ENCODE data around the gene AK8.

The AK8 gene

GRCh38 chr9:132887181-132888120 is 9.4 kb upstream of the AK8 start:
- DNase-seq: no peak

DNA sequence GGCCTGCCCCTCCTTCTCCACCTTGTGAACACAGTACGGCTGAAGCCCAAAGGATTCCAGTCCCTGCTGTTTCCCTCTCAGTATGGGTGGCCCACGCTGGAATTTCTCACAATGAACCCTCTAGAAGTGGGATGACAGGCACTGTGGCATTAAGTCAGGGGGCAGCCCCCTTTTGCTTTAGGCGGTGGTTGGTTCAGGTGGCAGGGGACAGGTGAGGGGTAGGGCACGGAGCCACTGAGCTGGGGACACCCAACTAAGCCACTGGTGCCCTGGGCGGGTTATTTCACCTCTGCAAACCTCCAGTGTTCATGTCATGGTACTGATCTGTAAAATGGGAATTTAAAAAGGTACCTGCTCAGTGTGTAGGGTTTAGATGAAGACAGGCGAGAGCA is 8.2 kb upstream of the AK8 start:
- no peak for DNase-seq

GRCh38 chr9:132885720-132886333 is 7.7 kb upstream of the AK8 start:
- DNase-seq: no peak

- DNase-seq: no peak
Observed at GRCh38 chr9:132883349-132884294, 5.5 kb upstream of the AK8 start.

DNA sequence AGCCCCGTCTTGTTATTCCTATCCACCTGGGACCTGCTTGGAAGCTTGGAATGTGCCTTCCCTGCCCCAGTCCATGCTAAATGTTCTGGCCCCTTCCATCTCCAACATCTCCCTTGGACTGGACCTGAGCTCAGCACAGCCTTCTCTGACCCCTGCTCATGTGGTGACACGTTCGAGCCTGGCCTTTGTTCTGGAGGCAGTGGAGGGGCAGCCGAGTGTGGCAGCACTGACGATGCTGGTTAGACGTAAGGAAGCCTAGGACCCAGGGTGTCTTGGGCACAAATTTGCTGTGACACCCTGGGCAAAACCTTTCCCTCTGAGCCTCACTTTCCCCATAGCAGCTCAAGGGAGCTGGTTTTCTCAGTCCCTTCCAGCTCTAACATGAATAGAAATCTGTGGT is 4.5 kb upstream of the AK8 start:
- no peak for DNase-seq

GRCh38 chr9:132881826-132882225 is 3.7 kb upstream of the AK8 start:
- no peak for DNase-seq

- no peak for DNase-seq
Observed at GRCh38 chr9:132880324-132880661, 2.2 kb upstream of the AK8 start.

- DNase-seq: no peak
Observed at GRCh38 chr9:132879457-132880323, 1.6 kb upstream of the AK8 start.

DNA sequence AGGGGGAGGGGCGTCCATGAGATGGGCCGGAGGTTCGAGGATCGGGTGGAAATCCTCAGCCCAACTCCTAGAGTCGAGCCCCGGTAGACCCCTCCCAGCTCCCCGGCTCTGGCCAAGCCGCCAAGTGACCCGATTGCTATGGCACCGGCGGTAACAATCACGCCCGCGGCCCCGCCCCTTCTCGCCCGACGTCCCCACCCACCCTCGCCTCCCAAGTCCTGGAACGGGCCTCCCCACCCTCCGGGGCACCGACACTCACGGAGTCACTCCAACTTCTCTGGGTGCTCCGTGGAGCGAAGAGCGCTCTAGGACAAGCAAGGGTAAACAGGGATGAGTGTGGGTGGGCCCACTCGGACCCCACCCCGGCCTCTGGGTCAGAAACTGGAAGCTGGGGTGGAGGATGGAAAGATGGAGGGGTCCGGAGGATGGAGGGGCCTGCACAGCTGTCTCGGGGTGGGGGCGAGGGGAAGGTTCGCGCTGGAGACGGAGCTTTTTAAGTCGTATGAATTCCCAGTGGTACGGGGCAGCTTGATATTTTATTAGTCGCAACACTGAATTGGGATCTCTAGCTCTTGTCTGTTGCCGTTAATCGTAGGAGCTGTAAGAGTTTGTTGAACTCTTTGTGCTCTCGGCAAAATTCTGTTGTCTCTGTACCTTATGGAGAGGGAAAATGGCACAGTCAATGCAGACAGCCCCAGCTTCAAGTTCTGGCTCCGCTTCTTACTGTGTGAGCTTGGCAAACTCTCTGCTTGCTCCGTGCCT is 792 bp upstream of the AK8 start, which contains the start of gene SPACA9:
Gene SPACA9, plus strand, starts transcription at position 204 of the 762 bp plus-strand sequence. CDS start 5,050 bp downstream, outside the sequence.
- DNase-seq: peak; percentile 54

DNA sequence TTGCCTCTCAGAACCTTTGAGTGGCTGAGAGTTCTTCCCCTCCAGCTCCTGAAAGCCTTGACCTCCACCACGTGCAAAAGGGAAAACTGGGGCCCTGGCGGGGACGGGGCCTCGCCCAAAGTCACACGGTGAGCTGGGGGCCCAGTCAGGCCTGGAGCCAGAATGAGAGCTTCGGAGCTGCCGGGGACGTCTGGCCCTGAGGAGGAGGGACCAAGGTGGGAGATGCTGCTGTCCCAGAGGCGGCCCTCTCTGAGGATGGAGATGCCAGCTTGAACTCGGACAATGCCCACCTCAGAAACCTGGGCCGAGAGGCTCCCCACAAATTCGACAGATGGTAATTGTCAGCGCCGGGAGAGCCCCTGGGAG is 643 bp downstream of the AK8 start:
- DNase-seq: no peak

DNA sequence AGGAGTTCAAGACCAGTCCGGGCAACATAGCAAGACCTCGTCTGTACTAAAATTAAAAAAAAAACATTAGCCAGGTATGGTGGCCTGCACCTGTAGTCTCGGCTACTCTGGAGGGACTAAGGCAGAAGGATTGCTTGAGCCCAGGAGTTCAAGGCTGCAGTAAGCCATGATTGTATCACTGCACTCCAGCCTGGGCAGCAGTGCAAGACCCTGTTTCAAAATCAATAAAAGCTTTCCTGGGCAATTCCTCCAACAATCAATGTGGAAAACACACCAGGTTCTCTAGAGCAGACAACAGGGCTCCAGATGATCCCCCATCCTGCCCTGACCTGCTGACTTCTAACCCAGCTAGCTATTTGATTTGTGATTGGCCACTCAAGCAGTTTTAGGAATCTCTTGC is 1.2 kb downstream of the AK8 start:
- DNase-seq: no peak

DNA sequence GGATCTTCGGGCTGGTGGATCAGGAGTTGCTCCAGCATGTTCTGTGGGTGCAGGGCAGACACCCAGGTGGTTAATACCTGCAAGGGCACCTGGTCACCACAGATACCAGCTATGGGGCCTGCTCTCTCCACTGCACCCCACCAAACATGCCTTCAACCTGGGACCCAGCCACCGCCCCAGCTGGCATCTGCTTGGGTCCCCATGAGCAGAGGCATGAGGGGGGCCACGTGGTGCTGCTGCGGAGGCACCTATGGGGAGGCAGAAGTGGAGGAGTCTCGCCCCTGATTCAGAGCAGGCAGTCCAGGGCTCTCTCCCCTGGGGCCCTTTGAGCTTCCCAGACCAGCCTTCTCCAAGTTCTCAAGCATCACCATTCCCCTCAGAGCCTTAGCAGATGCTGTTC is 2.9 kb downstream of the AK8 start:
- DNase-seq: no peak

DNA sequence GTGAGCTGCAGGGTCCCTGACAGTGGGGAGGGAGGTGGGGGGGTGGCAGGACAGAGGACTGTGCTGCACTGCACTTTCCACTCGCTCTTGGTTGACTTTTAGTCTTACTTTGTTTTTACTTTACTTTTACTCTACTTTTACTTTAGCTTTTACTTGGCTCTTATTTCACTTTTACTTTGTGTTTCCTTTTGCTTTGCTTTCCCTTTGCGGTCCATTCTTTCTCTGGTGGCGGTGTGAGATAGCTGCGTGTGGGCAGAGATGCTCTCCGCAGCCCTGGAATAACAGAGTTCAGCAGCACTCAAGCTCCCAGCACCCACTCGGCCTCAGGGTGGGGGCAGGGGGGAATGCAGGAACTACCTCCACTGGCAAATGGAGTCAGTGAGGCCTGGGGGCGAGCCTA is 4.7 kb downstream of the AK8 start:
- no peak for DNase-seq

DNA sequence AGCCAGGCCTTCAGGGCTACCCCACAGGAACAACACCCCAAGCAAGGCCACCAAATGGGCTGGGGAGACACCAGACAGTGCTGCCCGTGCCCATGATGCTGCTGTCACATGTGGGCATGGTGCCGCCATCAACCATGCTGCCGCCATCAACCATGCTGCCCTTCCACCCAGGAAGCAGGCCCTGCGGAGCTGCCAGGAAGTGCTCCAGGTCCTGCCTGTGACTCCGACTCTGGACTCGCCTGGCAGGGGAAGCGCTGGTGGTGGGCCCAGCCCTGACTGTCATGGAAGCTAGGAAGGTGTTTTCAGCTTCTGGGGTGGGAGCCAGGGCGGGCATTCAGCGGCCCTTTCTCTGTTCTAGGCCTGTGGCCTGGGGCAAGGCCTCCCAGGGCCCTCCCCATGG is 8.8 kb downstream of the AK8 start:
- DNase-seq: no peak

- DNase-seq: no peak
Observed at GRCh38 chr9:132866898-132867297, 11.2 kb downstream of the AK8 start.

DNA sequence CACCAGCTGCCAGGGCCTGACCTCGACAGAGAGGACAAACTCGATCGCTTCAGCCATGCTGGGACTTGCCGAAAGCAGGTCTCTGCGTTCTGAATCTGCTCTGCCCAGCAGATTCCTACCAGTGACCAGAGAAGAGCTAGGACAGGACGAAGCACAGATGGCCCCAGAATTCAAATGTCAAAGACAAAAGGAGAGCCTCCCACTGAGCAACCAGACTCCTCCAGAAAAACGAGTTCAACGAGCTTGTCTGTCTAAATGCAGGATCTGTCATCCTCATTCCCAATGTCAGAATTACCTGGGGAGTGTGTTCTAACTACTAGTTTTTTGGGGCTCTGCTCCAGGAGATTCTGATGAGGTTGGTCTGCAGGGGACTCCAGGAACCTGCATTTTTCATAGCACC is 13.4 kb downstream of the AK8 start:
- no peak for DNase-seq

GRCh38 chr9:132864277-132864676 is 13.8 kb downstream of the AK8 start:
- no peak for DNase-seq

DNA sequence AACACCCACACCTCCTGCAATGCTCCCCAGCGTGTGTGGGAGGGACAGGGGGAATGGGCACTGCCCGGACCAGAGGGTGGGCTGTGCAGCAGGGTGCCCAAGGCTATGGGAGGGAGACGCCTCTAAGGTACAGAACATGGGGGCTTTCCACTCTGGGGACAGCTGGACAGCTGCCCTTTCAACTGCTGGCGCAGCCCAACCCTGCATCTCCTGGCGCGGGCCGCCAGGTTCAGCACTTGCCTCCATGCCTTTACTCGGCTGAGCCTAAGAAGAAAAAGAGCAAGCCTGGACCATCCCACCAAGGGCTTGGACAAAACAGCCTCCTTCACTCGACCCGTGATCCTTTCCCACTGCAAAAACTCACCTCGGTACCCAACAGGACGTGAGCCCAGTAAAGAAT is 15.0 kb downstream of the AK8 start:
- DNase-seq: no peak

DNA sequence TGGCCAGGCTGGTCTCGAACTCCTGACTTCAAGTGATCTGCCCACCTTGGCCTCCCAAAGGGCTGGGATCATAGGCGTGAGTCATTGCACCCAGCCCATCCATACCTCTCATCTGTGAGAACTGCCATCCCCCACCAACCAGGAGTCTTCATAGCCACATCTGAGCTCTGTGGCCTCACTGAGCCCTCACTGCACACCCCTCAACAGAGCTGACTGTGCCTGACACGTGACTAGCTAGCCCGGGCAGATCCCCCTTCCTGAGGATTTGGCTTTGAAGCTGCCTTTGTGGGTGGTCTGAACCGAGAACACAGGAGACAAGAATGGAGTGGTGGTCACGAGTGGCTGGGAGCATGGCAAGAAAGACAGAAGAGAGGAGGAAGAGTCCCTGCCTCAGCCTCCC is 15.6 kb downstream of the AK8 start:
- DNase-seq: no peak

GRCh38 chr9:132861666-132862065 is 16.4 kb downstream of the AK8 start:
- no peak for DNase-seq

DNA sequence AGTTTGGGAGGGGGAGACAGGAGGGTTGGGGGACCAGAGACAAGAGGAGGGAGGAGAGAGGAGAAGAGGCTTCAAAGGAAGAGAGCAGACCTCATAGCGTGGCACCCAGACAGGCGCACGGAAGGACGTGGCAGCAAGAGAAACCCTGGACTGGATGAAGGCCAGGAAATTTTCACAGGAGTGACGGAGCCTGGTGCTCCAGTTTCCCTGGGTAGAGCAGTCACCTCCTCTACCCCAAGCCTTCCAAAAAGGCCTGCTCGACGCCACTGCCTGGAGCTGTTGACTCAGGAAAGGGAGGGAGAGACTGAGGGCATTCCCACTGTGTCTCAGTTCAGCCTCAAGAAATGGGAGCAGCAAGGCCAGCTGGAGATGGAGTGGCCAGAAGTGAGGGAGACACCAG is 19.3 kb downstream of the AK8 start:
- no peak for DNase-seq
